H9 (cell line): ENCODE measurements around the gene IQSEC2. TPM values are rescaled to one million over a fixed set of nuclear protein-coding genes. Genes with fewer than 3 reads are reported as not detected.

Experiments
- DNase-seq: peaks from one replicate; pipeline ENCODE4 v3.0.0-alpha.2; 2017
- H2AFZ ChIP-seq: one replicate; pipeline ENCODE4 v1.6.1; 2013; ENCODE audit warnings: mild to moderate bottlenecking, low read length, control low read depth, moderate library complexity
- H2AK5ac ChIP-seq: 2 replicates; pipeline ENCODE4 v1.6.1; 2013; ENCODE audit warnings: low read length, control low read depth, mixed read lengths; ENCODE audit not compliant: insufficient read length
- H2BK120ac ChIP-seq: one replicate; pipeline ENCODE4 v1.6.1; 2013; ENCODE audit warnings: low read depth, mild to moderate bottlenecking, low read length, control low read depth, inconsistent platforms; ENCODE audit not compliant: poor library complexity, severe bottlenecking
- H2BK12ac ChIP-seq: 2 replicates; pipeline ENCODE4 v1.6.1; 2013; ENCODE audit warnings: low read length, control low read depth, mixed read lengths, low read depth; ENCODE audit not compliant: insufficient read length
- H2BK15ac ChIP-seq: 2 replicates; pipeline ENCODE4 v1.6.1; 2013; ENCODE audit warnings: low read depth, low read length, control low read depth
- H2BK20ac ChIP-seq: one replicate; pipeline ENCODE4 v1.6.1; 2013; ENCODE audit warnings: low read depth, mild to moderate bottlenecking, low read length, control low read depth, inconsistent platforms; ENCODE audit not compliant: poor library complexity, severe bottlenecking
- H2BK5ac ChIP-seq: 2 replicates; pipeline ENCODE4 v1.6.1; 2013; ENCODE audit warnings: low read length, control low read depth, mixed read lengths; ENCODE audit not compliant: insufficient read length
- H3K14ac ChIP-seq: 2 replicates; pipeline ENCODE4 v1.6.1; 2013; ENCODE audit warnings: low read length, control low read depth; ENCODE audit not compliant: insufficient read depth
- H3K18ac ChIP-seq: 2 replicates; pipeline ENCODE4 v1.6.1; 2013; ENCODE audit warnings: low read depth, mild to moderate bottlenecking, mixed read lengths, low read length, control low read depth; ENCODE audit not compliant: insufficient read length
- H3K23ac ChIP-seq: 2 replicates; pipeline ENCODE4 v1.6.1; 2013; ENCODE audit warnings: low read length, control low read depth, mixed read lengths, low read depth; ENCODE audit not compliant: insufficient read length
- H3K23me2 ChIP-seq: 2 replicates; pipeline ENCODE4 v1.6.1; 2013; ENCODE audit warnings: low read depth, mild to moderate bottlenecking, mixed read lengths, low read length, control low read depth; ENCODE audit not compliant: insufficient read length, poor library complexity, severe bottlenecking
- H3K27ac ChIP-seq: 2 replicates; pipeline ENCODE4 v1.5.1; 2013; ENCODE audit warnings: low read length, control low read depth, mixed read lengths, low read depth; ENCODE audit not compliant: insufficient read length
- H3K27me3 ChIP-seq: 2 replicates; pipeline ENCODE4 v1.6.1; 2013; ENCODE audit warnings: low read length, control low read depth, inconsistent platforms; ENCODE audit not compliant: insufficient read depth
- H3K4ac ChIP-seq: 2 replicates; pipeline ENCODE4 v1.6.1; 2013; ENCODE audit warnings: low read depth, mild to moderate bottlenecking, control low read depth, inconsistent platforms, low read length, moderate library complexity
- H3K4me1 ChIP-seq: 2 replicates; pipeline ENCODE4 v1.6.1; 2013; ENCODE audit warnings: low read length, control low read depth, inconsistent platforms; ENCODE audit not compliant: insufficient read depth
- H3K4me2 ChIP-seq: 2 replicates; pipeline ENCODE4 v1.6.1; 2013; ENCODE audit warnings: low read length, control low read depth, mixed read lengths; ENCODE audit not compliant: insufficient read length, insufficient read depth
- H3K56ac ChIP-seq: 2 replicates; pipeline ENCODE4 v1.6.1; 2013; ENCODE audit warnings: low read depth, mild to moderate bottlenecking, mixed read lengths, low read length, control low read depth; ENCODE audit not compliant: insufficient read length
- H3K79me1 ChIP-seq: 2 replicates; pipeline ENCODE4 v1.6.1; 2013; ENCODE audit warnings: low read depth, mild to moderate bottlenecking, moderate library complexity, low read length, control low read depth, inconsistent platforms; ENCODE audit not compliant: insufficient read depth, poor library complexity, severe bottlenecking
- H3K79me2 ChIP-seq: 2 replicates; pipeline ENCODE4 v1.6.1; 2013; ENCODE audit warnings: low read length, control low read depth, inconsistent platforms; ENCODE audit not compliant: insufficient read depth
- H3K9ac ChIP-seq: 2 replicates; pipeline ENCODE4 v1.6.1; 2013; ENCODE audit warnings: low read length, control low read depth, mixed read lengths; ENCODE audit not compliant: insufficient read length; ENCODE audit errors: extremely low read depth
- H3K9me3 ChIP-seq: one replicate; pipeline ENCODE4 v1.6.1; 2013; ENCODE audit warnings: low read depth, low read length, inconsistent platforms; ENCODE audit not compliant: control insufficient read depth
- H3T11ph ChIP-seq: one replicate; pipeline ENCODE4 v1.6.1; 2013; ENCODE audit warnings: mild to moderate bottlenecking, low read length, control low read depth, inconsistent platforms
- H4K20me1 ChIP-seq: one replicate; pipeline ENCODE4 v1.6.1; 2013; ENCODE audit not compliant: control insufficient read depth, insufficient read length, insufficient read depth
- H4K5ac ChIP-seq: 2 replicates; pipeline ENCODE4 v1.6.1; 2013; ENCODE audit warnings: low read depth, mild to moderate bottlenecking, mixed read lengths, low read length, control low read depth; ENCODE audit not compliant: insufficient read length
- H4K8ac ChIP-seq: replicated peaks from 2 replicates; pipeline ENCODE4 v1.6.1; 2013; ENCODE audit warnings: low read length, control low read depth, mixed read lengths, low read depth; ENCODE audit not compliant: insufficient read length
- H4K91ac ChIP-seq: 2 replicates; pipeline ENCODE4 v1.6.1; 2013; ENCODE audit warnings: low read depth, mild to moderate bottlenecking, moderate library complexity, mixed read lengths, low read length, control low read depth; ENCODE audit not compliant: insufficient read length
- H3K27ac Mint-ChIP-seq, 3 experiments: 2 replicates in 2 of 3; 3 replicates in 1 of 3; pipeline ENCODE4 v1.8.0; 2020 to 2021; ENCODE audit warnings: mixed read lengths in 3 of 3, mild to moderate bottlenecking in 1 of 3, moderate library complexity in 1 of 3
- H3K27me3 Mint-ChIP-seq: 2 replicates; pipeline ENCODE4 v1.8.0; 2021; ENCODE audit warnings: low read depth, mild to moderate bottlenecking, moderate library complexity, mixed read lengths
- H3K36me3 Mint-ChIP-seq, 3 experiments: 2 replicates in 2 of 3; 3 replicates in 1 of 3; pipeline ENCODE4 v1.8.0; 2020 to 2021; ENCODE audit warnings: low read depth in 3 of 3, mixed read lengths in 3 of 3; ENCODE audit not compliant: insufficient read depth in 1 of 3
- H3K4me1 Mint-ChIP-seq, 2 experiments: 2 replicates each; pipeline ENCODE4 v1.8.0; 2020; ENCODE audit warnings: mixed read lengths in 2 of 2
- H3K4me3 Mint-ChIP-seq, 2 experiments: 2 replicates in 1 of 2; 3 replicates in 1 of 2; pipeline ENCODE4 v1.8.0; 2020 to 2021; ENCODE audit warnings: mild to moderate bottlenecking in 2 of 2, mixed read lengths in 2 of 2, moderate library complexity in 1 of 2
- H3K9me3 Mint-ChIP-seq, 2 experiments: 2 replicates in 1 of 2; 3 replicates in 1 of 2; pipeline ENCODE4 v1.8.0; 2020; ENCODE audit warnings: mild to moderate bottlenecking in 2 of 2, mixed read lengths in 2 of 2, moderate library complexity in 1 of 2
- CTCF ChIP-seq: fragments of 200-600 bp; sonication (generic); conservative IDR thresholded peaks from 3 replicates; pipeline ENCODE4 v1.8.0; 2021; ENCODE audit warnings: antibody characterized with exemption, mild to moderate bottlenecking
- WGBS: extraction: QIAGEN DNeasy Blood & Tissue Kit; methylation state at CpG from one replicate; pipeline ENCODE4 v1.1.7; 2013; ENCODE audit warnings: missing lambda C conversion rate, low lambda C conversion rate, mixed read lengths; ENCODE audit not compliant: insufficient read length; ENCODE audit errors: extremely low coverage; 5-methylcytosine and 5-hydroxymethylcytosine counted together
- total RNA-seq: library from RNA; stranded (reverse); gene quantifications from 2 replicates; pipeline ENCODE4 v1.2.1, GENCODE V29; 2021

Gene IQSEC2
- total RNA-seq, 1 experiment from 2014 or later, result 7.0 TPM

GRCh38 chrX:53234484-53234883 lies 46.9 kb downstream of the IQSEC2 start:
- DNase-seq, result no peak
- no peak overlapping the region for H3K4me3 Mint-ChIP-seq
- H4K20me1 ChIP-seq, result no peaks in the 10 kb centered on the region
- no peak overlapping the region for H2AFZ ChIP-seq
- no peak overlapping the region for H3K4me2 ChIP-seq
- no peaks in the 10 kb centered on the region for H3K23me2 ChIP-seq
- H3K9me3 Mint-ChIP-seq, result peaks cover 59 to 75% of the 10 kb centered on the region in 2 experiments
- no peak overlapping the region for H4K8ac ChIP-seq
- H3K23ac ChIP-seq, result no peak overlapping the region
- no peak overlapping the region for H3K9ac ChIP-seq
- H3K4me1 Mint-ChIP-seq, result peaks cover 0 to 5% of the 10 kb centered on the region in 2 experiments; a peak in 1 of 4 replicates
- no peaks in the 10 kb centered on the region for H3K79me1 ChIP-seq
- H4K91ac ChIP-seq, result no peak overlapping the region
- WGBS, result no CpG with 5 or more reads among the region's 9 CpGs
- H3K27me3 ChIP-seq, result no peaks in the 10 kb centered on the region
- H3K27ac ChIP-seq, result no peak overlapping the region
- H4K5ac ChIP-seq, result no peak overlapping the region
- H3K27ac Mint-ChIP-seq, result no peak overlapping the region
- no peaks in the 10 kb centered on the region; the same call in 1 of the 2 replicates for H3K27me3 Mint-ChIP-seq
- no peak for TF ChIP-seq CTCF
- H3K36me3 Mint-ChIP-seq, result peaks cover 4 to 36% (median 14%) of the 10 kb centered on the region in 3 experiments
- no peaks in the 10 kb centered on the region for H3K79me2 ChIP-seq
- no peak overlapping the region for H3T11ph ChIP-seq
- no peak overlapping the region for H3K56ac ChIP-seq
- no peak overlapping the region for H3K18ac ChIP-seq
- no peak overlapping the region for H3K4ac ChIP-seq
- peaks cover 41% of the 10 kb centered on the region for H3K9me3 ChIP-seq
- no peak overlapping the region for H2BK20ac ChIP-seq
- no peak overlapping the region for H3K14ac ChIP-seq
- H2AK5ac ChIP-seq, result no peak overlapping the region
- H3K4me1 ChIP-seq, result no peaks in the 10 kb centered on the region
- no peak overlapping the region for H2BK15ac ChIP-seq
- no peak overlapping the region for H2BK5ac ChIP-seq
- no peak overlapping the region for H2BK120ac ChIP-seq
- H2BK12ac ChIP-seq, result no peak overlapping the region
